GM18861 (cell line): ENCODE data around the gene ETDC.

Experiments
- ATAC-seq: cut with Tn5 transposase; IDR thresholded peaks from one replicate; pipeline ENCODE4 v1.9.1; 2021; ENCODE audit not compliant: unreplicated experiment

Gene ETDC

GRCh38 chrX:135345107-135345589 lies 35.9 kb downstream of the ETDC start:
- no peak for ATAC-seq

GRCh38 chrX:135346975-135347374 lies 37.7 kb downstream of the ETDC start:
- ATAC-seq = no peak

GRCh38 chrX:135347381-135348016 lies 38.2 kb downstream of the ETDC start:
- no peak for ATAC-seq

GRCh38 chrX:135354288-135354687 lies 45.0 kb downstream of the ETDC start:
- ATAC-seq = no peak
